T-cell (primary cell): ENCODE measurements around the gene ZNF99. TPM values are rescaled to one million over a fixed set of nuclear protein-coding genes. Genes with fewer than 3 reads are reported as not detected.
"Not testable (repeated sequence)": the region's sequence is repeated elsewhere in the genome, so short reads cannot be mapped to it uniquely, and the experiment has no call there.

Experiments
- ATAC-seq, 4 experiments: fragments of 200-7000 bp in 3 of 4; fragments of 150-1000 bp in 1 of 4; cut with Tn5 transposase; replicated peaks in 1 of 4; 1 replicate in 3 of 4; 2 replicates in 1 of 4; pipeline ENCODE4 v1.10.0; 2021; ENCODE audit warnings: moderate library complexity in 3 of 4, mild to moderate bottlenecking in 2 of 4, moderate number of reproducible peaks in 1 of 4
- CTCF ChIA-PET, 2 donors: fragments of 300-600 bp; sonication (Branson Sonifier 250); formaldehyde crosslinking; loops; one replicate each; lab custom pipeline; 2022; ENCODE audit warnings: antibody characterized with exemption in 2 of 2; lab: Charles Lee
- POLR2A ChIA-PET, 2 donors: fragments of 300-600 bp; sonication (Branson Sonifier 250); formaldehyde crosslinking; loops; one replicate each; lab custom pipeline; 2022; ENCODE audit warnings: antibody characterized with exemption in 2 of 2; lab: Charles Lee
- DNase-seq, 35 experiments: peaks; one replicate each; pipeline versions ENCODE4 v3.0.0 to v3.0.0-alpha.2; 2013 to 2023
- H3K27ac ChIP-seq: one replicate; pipeline ENCODE4 v1.5.1; 2013; ENCODE audit warnings: low read length
- H3K27me3 ChIP-seq, 2 experiments: replicated peaks in 1 of 2; 1 replicate in 1 of 2; 2 replicates in 1 of 2; pipeline versions ENCODE4 v1.6.1 to v1.7.0; 2013; ENCODE audit warnings: low read length in 1 of 2, mixed read lengths in 1 of 2; ENCODE audit not compliant: control insufficient read depth in 2 of 2, insufficient read depth in 2 of 2; ENCODE audit errors: extremely low read depth in 1 of 2
- H3K36me3 ChIP-seq, 2 donors: 1 replicate in 1 of 2; 2 replicates in 1 of 2; pipeline versions ENCODE4 v1.6.1 to v1.7.0; 2013; ENCODE audit warnings: low read length in 1 of 2; ENCODE audit not compliant: control insufficient read depth in 2 of 2, insufficient read depth in 1 of 2; ENCODE audit errors: extremely low read depth in 1 of 2
- H3K4me1 ChIP-seq, 2 experiments: 1 replicate in 1 of 2; 2 replicates in 1 of 2; pipeline versions ENCODE4 v1.6.1 to v1.7.0; 2013; ENCODE audit warnings: low read length in 2 of 2, mixed read lengths in 1 of 2; ENCODE audit not compliant: insufficient read depth in 2 of 2, control insufficient read depth in 1 of 2; ENCODE audit errors: extremely low read depth in 1 of 2
- H3K4me3 ChIP-seq, 2 donors: 1 replicate in 1 of 2; 2 replicates in 1 of 2; pipeline versions ENCODE4 v1.5.1 to v1.7.0; 2013; ENCODE audit warnings: mild to moderate bottlenecking in 2 of 2, low read length in 1 of 2, moderate library complexity in 1 of 2; ENCODE audit not compliant: control insufficient read depth in 1 of 2; ENCODE audit errors: extremely low read depth in 1 of 2
- H3K9me3 ChIP-seq: 2 replicates; pipeline ENCODE4 v1.7.0; 2013
- H3K27ac Mint-ChIP-seq, 2 donors: one replicate each; pipeline ENCODE4 v1.8.0; 2020 to 2021; ENCODE audit warnings: mild to moderate bottlenecking in 2 of 2, mixed read lengths in 2 of 2
- H3K27me3 Mint-ChIP-seq, 2 donors: one replicate each; pipeline ENCODE4 v1.8.0; 2021 to 2022; ENCODE audit warnings: mixed read lengths in 2 of 2
- H3K36me3 Mint-ChIP-seq: one replicate; pipeline ENCODE4 v1.8.0; 2021; ENCODE audit warnings: mixed read lengths
- H3K4me1 Mint-ChIP-seq, 3 donors: one replicate each; pipeline ENCODE4 v1.8.0; 2020 to 2022; ENCODE audit warnings: mixed read lengths in 3 of 3, mild to moderate bottlenecking in 1 of 3
- H3K4me3 Mint-ChIP-seq, 3 donors: one replicate each; pipeline ENCODE4 v1.8.0; 2020 to 2022; ENCODE audit warnings: mild to moderate bottlenecking in 3 of 3, mixed read lengths in 3 of 3, moderate library complexity in 3 of 3
- H3K9me3 Mint-ChIP-seq, 3 donors: one replicate each; pipeline ENCODE4 v1.8.0; 2020 to 2022; ENCODE audit warnings: mixed read lengths in 3 of 3
- WGBS: methylation state at CpG from one replicate; pipeline ENCODE4 v1.1.5; 2013; ENCODE audit warnings: missing lambda C conversion rate; ENCODE audit not compliant: insufficient coverage; 5-methylcytosine and 5-hydroxymethylcytosine counted together
- total RNA-seq, 35 experiments: library from RNA in 6 of 35; stranded (reverse) in 6 of 35; fragments of 120-200 nt in 1 of 35; gene quantifications; one replicate each; pipeline versions ENCODE4 v1.2.1 to v1.2.4 and lab custom pipeline; 2013 to 2026

Gene ZNF99
- total RNA-seq, 5 donors from 2014 or later (not counting 1 experiment from before 2014, with no cell fraction given): 0.07 TPM; not detected in 4

DNA sequence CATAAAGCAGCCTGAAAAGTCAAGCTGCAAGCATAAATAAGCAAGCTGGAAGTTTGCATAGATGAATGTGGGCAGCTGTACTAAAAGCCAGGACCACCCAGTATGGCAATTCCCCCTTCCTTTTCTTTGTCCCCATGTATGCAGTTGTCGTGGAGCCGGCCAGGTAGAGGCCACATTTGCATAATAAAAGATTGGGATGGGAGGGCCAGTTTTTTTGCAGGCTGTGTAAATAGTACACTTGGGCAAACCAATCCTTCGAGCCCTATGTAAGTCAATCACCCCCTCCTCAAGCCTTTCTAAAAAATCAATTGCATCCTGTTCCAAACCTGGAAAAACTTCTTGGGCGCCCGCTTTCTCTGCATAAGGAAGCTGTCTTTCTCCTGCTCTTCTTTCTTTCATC, 13.1 kb upstream of the ZNF99 start:
- CTCF ChIA-PET: no interaction called here
- POLR2A ChIA-PET: no interaction called here
- Histone ChIP-seq H3K4me3 (no peak overlapping the region), H3K36me3 (no peaks in the 10 kb centered on the region), H3K27me3 (no peaks in the 10 kb centered on the region), H3K9me3 (no peaks in the 10 kb centered on the region), H3K4me1 (no peaks in the 10 kb centered on the region), H3K27ac (no peak overlapping the region)
- WGBS: no CpG with 5 or more reads among the region's 5 CpGs
- peaks cover 28 to 56% (median 38%) of the 10 kb centered on the region in 3 donors for H3K9me3 Mint-ChIP-seq
- H3K27me3 Mint-ChIP-seq: no peaks in the 10 kb centered on the region
- H3K36me3 Mint-ChIP-seq: no peaks in the 10 kb centered on the region
- no peak overlapping the region for H3K27ac Mint-ChIP-seq
- ATAC-seq (no peak), DNase-seq (no peak)
- H3K4me1 Mint-ChIP-seq: no peaks in the 10 kb centered on the region
- no peak overlapping the region for H3K4me3 Mint-ChIP-seq

DNA sequence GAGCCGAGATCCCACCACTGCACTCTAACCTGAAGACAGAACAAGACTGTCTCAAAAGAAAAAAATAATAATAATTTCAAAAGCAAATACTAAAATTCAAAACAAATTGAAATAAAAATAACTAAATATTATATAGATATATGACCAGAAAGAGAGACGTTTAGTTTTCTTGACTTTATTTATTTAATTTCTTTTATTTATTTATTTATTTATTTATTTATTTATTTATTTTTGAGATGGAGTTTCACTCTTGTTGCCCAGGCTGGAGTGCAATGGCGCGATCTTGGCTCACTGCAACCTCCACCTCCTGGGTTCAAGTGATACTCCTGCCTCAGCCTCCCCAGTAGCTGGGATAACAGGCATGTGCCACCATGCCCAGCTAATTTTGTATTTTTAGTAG, 8.9 kb upstream of the ZNF99 start:
- H3K4me3 Mint-ChIP-seq, H3K4me1 ChIP-seq, DNase-seq, H3K36me3 Mint-ChIP-seq, H3K9me3 ChIP-seq, H3K4me1 Mint-ChIP-seq, H3K27ac ChIP-seq, H3K4me3 ChIP-seq, H3K27ac Mint-ChIP-seq, H3K27me3 Mint-ChIP-seq, POLR2A ChIA-PET, ATAC-seq, CTCF ChIA-PET, H3K36me3 ChIP-seq, H3K27me3 ChIP-seq: not testable (repeated sequence)
- WGBS: no CpG with 5 or more reads among the region's 4 CpGs
- peaks cover 11 to 47% (median 28%) of the 10 kb centered on the region in 3 donors for H3K9me3 Mint-ChIP-seq

DNA sequence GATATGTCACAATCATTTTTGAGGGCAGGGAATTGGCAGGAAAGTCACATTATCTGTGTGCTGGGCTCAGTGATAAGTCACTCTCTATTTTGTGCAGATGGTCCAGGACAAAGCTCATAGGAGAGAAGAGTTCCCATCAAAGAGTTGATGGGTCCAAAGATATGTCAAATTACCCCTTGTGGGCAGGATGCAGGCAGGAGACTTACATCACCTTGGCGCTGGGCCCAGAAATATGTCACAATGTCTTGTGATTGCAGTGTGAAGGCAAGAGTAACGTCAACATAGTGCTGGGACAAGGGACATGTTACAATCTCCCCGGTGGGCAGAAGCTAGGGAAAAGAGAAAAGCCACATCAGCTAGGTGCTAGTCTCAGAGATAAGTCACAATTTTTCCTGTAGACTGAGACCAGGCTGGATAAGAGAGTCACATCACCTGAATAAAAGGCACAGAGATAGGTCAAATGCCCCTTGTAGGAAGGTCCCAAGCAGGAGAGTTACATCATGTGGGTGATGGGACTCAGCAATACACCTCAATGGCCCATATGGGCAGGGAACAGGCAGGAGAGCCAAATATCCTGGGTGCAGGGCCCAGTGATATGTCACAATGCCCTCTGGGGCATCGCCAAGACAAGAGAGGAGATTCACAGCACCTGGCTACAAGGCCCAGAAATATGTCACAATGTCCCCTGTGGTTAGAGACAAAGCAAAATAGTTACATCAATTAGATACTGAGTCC, 47.9 kb downstream of the ZNF99 start:
- Mint-ChIP-seq H3K36me3 (peaks cover 4% of the 10 kb centered on the region), H3K27me3 (no peaks in the 10 kb centered on the region), H3K4me3 (no peak overlapping the region), H3K9me3 (peaks cover 35 to 60% (median 51%) of the 10 kb centered on the region in 3 donors), H3K27ac (no peak overlapping the region), H3K4me1 (no peaks in the 10 kb centered on the region)
- no peak overlapping the region for H3K27ac ChIP-seq
- no peak for DNase-seq
- H3K36me3 ChIP-seq: no peaks in the 10 kb centered on the region
- no peaks in the 10 kb centered on the region for H3K9me3 ChIP-seq
- WGBS: 81% methylated on average over 3 of the region's 4 CpGs
- ATAC-seq: no peak
- no peaks in the 10 kb centered on the region for H3K27me3 ChIP-seq
- no peaks in the 10 kb centered on the region for H3K4me1 ChIP-seq
- H3K4me3 ChIP-seq: no peak overlapping the region
- ChIA-PET POLR2A (no interaction called here), CTCF (no interaction called here)

DNA sequence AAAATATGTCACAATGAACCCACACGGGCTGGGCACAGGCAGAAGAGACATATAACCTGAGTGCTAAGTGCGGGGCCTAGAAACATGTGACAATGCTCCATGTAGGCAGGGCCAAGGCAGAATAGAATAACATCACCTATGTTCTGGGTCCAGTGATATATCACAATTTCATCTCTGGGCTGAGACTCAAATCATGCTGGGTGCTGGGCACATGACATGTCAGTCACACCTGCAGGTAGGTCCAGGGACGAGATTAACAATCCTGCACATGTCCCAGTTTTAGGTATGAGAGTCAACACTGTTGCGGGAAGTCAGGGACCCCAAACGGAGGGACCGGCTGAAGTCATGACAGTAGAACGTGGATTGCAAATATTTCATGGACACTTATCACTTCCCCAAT, 50.3 kb downstream of the ZNF99 start:
- Histone ChIP-seq H3K9me3 (peaks cover 1% of the 10 kb centered on the region), H3K4me3 (no peak overlapping the region), H3K27me3 (no peaks in the 10 kb centered on the region), H3K4me1 (no peaks in the 10 kb centered on the region), H3K36me3 (no peaks in the 10 kb centered on the region), H3K27ac (no peak overlapping the region)
- Mint-ChIP-seq H3K9me3 (peaks cover 36 to 51% (median 43%) of the 10 kb centered on the region in 3 donors), H3K36me3 (peaks cover 4% of the 10 kb centered on the region), H3K27me3 (no peaks in the 10 kb centered on the region), H3K4me3 (no peak overlapping the region), H3K27ac (no peak overlapping the region), H3K4me1 (no peaks in the 10 kb centered on the region)
- no peak for DNase-seq
- ChIA-PET POLR2A (no interaction called here), CTCF (no interaction called here)
- 72% methylated on average over 4 of the region's 7 CpGs for WGBS
- no peak for ATAC-seq

DNA sequence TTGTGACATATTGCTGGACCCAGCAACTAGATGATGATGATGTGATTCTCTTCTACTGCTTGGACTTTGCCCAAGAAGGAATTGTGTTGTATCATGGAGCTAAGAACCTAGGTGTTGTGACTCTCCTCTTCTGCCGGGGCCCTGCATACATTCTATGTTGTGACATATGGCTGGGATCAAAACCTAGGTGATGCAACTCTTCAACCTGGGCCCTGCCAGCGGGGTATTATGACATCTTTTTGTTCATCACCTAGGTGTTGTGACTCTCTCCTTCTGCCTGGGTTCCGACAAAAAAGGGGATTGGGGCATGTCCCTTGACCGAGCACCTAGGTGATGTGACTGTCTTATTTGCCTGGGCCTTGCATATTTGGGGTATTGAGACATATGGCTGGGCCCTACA, 55.7 kb downstream of the ZNF99 start:
- not testable (repeated sequence) for H3K4me1 ChIP-seq, H3K27ac Mint-ChIP-seq

DNA sequence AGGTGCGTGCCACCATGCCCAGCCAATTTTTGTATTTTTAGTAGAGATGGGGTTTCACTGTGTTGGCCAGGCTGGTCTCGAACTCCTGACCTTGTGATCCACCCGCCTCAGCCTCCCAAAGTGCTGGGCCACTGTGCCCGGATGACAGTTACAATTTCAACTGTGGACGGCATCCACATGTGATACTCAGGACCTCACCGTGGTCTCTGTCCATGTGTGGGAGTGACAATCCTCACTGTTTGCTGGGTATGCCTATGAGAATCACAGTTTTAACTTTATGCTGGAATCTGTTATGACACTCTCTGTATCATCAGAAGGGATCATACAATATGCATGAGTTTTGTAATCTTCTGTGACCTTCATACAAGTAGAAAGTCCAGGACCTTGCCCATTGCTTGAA, 62.4 kb downstream of the ZNF99 start:
- H3K9me3 ChIP-seq, DNase-seq, H3K4me1 ChIP-seq, H3K27me3 Mint-ChIP-seq, H3K27ac ChIP-seq, H3K4me3 ChIP-seq, H3K36me3 ChIP-seq, H3K36me3 Mint-ChIP-seq, CTCF ChIA-PET, H3K27me3 ChIP-seq, ATAC-seq, H3K27ac Mint-ChIP-seq, H3K4me1 Mint-ChIP-seq, H3K4me3 Mint-ChIP-seq, POLR2A ChIA-PET: not testable (repeated sequence)
- peaks cover 12 to 34% (median 33%) of the 10 kb centered on the region in 3 donors for H3K9me3 Mint-ChIP-seq
- 91% methylated on average over 4 of the region's 6 CpGs for WGBS

More for the DNA sequence above, 55.7 kb downstream of the ZNF99 start:
- POLR2A ChIA-PET, H3K4me3 ChIP-seq, DNase-seq, H3K4me1 Mint-ChIP-seq, H3K36me3 Mint-ChIP-seq, H3K4me3 Mint-ChIP-seq, H3K27me3 ChIP-seq, H3K27ac ChIP-seq, H3K36me3 ChIP-seq, ATAC-seq, CTCF ChIA-PET, H3K9me3 ChIP-seq, H3K27me3 Mint-ChIP-seq: not testable (repeated sequence)
- 80% methylated on average over 1 of the region's 4 CpGs for WGBS
- peaks cover 25 to 31% (median 30%) of the 10 kb centered on the region in 3 donors for H3K9me3 Mint-ChIP-seq
